ENCODE results near the gene CMTR1.
"Not testable (repeated sequence)": the region's sequence is repeated elsewhere in the genome, so short reads cannot be mapped to it uniquely, and the experiment has no call there.

The CMTR1 gene

GRCh38 chr6:37490536-37491170 lies 57.6 kb downstream of the CMTR1 start:
- in situ Hi-C loops (cut with HindIII; ENCODE audit: low sequenced_read_pairs): no loop called here

GRCh38 chr6:37491171-37491829 lies 58.3 kb downstream of the CMTR1 start:
- in situ Hi-C loops (cut with HindIII; ENCODE audit: low sequenced_read_pairs): no loop called here

GRCh38 chr6:37491830-37492208 lies 58.8 kb downstream of the CMTR1 start:
- in situ Hi-C loops (cut with HindIII; ENCODE audit: low sequenced_read_pairs): no loop called here

GRCh38 chr6:37492236-37492972 lies 59.4 kb downstream of the CMTR1 start:
- in situ Hi-C loops (cut with HindIII; ENCODE audit: low sequenced_read_pairs): no loop called here

DNA sequence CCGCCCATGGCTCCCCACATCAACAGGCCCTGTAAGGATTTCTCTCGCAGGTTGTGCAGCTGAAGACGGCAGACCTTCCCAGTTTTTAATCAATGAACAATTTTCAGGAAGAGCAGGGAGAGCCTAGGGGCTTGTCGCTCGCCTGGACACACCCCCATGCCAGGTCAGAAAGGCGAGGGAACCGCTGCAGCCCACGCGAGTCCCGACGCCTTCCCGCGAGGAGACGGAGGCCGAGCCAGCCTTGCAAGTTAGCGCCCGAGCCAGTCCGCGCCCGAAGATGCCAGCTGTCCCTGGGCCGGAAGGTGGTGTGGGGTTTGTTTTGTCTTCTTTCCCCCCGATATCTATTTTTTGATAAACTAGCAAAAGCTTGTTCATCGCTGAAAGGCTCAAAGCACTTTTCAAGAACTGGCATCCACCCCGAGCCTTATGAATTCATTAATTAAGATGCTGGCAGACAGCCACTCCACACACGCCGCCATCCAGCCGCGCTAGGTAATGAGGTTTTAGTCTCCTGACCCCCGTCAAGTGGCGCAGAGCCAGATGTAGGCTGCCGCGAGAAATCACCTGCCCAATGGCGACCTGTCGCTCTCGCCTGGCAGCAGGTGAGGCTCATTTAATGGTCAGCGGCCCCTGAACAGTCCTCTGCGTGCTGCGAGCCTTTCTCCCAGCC lies 60.1 kb downstream of the CMTR1 start:
- in situ Hi-C loops (cut with HindIII; ENCODE audit: low sequenced_read_pairs): no loop called here

DNA sequence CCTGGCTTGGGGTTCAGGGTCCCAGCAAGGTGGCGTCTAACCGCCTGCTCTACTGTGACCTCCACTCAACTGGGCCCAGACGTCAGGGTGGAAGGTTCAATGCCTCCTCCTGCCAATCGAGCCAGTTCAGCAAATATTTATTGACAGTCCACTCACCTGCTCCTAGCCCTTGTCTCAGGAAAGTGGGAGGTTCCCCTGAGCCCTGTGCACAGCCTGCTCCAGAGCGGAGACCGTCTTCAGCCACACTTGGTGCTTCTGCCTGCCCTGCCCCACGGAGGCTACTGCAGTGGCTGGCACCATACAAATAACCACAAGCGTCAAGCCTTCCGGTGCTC lies 60.6 kb downstream of the CMTR1 start:
- in situ Hi-C loops (cut with HindIII; ENCODE audit: low sequenced_read_pairs): no loop called here

- in situ Hi-C loops (cut with HindIII; ENCODE audit: low sequenced_read_pairs): no loop called here
These were observed 62.4 kb downstream of the CMTR1 start for GRCh38 chr6:37495244-37495934.

DNA sequence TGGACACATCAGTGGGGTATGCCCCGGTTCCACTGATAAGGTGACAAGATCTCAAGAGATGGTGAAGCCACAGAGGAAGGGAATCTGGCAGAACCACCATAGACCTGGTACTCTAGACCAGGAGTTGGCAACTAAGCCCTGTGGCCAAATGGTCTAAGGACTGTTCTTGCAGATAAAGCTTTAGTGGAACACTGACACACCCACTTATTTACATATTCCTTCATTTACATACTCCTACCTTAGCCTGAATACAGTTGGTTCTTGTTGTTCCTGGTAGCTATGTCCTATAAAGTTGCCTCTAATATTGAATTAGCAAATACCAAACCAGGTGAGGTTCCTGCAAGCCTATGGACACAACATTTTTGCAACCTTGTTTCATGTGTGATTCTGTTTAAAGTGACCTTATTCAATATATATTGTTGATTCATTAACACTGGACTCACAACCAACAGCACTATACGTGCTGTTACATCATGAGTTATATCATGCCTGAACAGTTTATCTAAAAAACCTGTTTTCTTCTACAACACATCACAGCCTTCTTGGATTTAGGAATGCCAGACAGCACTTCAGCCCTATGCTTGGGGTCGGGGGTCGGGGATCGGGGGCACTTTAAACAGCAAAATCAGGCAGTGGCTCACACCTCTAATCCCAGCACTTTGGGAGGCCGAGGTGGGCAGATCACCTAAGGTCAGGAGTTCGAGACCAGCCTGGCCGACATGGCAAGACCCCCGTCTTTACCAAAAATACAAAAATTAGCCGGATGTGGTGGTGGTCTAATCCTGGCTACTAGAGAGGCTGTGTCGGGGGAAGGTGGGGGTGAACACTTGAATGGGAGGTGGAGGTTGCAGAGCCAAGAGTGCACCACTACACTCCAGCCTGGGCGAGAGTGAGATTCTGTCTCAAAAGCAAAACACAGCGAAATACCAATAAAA lies 64.2 kb downstream of the CMTR1 start:
- in situ Hi-C loops (cut with HindIII; ENCODE audit: low sequenced_read_pairs): no loop called here

GRCh38 chr6:37499433-37500293 lies 66.6 kb downstream of the CMTR1 start, which contains the start of gene CCDC167:
Gene CCDC167, minus strand, starts transcription at chr6:37499893. Its CDS starts 30 bp downstream, at chr6:37499863.
- in situ Hi-C loops (cut with HindIII; ENCODE audit: low sequenced_read_pairs): no loop called here

GRCh38 chr6:37500294-37500608 lies 67.2 kb downstream of the CMTR1 start:
- in situ Hi-C loops (cut with HindIII; ENCODE audit: low sequenced_read_pairs): no loop called here

DNA sequence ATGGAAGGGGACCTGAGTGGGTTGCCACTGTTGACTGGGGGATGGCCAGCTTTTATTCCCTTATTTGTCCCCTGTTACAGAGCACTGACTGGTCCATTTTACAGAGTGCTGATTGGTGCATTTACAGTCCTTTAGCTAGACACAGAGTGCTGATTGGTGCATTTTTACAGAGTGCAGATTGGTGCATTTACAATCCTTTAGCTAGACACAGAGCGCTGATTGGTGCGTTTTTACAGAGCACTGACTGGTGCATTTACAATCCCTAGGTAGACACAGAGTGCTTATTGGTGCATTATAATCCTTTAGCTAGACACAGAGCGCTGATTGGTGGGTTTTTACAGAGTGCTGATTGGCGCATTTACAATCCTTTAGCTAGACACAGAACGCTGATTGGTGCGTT lies 67.9 kb downstream of the CMTR1 start:
- in situ Hi-C loops (cut with HindIII; ENCODE audit: low sequenced_read_pairs): not testable (repeated sequence)

DNA sequence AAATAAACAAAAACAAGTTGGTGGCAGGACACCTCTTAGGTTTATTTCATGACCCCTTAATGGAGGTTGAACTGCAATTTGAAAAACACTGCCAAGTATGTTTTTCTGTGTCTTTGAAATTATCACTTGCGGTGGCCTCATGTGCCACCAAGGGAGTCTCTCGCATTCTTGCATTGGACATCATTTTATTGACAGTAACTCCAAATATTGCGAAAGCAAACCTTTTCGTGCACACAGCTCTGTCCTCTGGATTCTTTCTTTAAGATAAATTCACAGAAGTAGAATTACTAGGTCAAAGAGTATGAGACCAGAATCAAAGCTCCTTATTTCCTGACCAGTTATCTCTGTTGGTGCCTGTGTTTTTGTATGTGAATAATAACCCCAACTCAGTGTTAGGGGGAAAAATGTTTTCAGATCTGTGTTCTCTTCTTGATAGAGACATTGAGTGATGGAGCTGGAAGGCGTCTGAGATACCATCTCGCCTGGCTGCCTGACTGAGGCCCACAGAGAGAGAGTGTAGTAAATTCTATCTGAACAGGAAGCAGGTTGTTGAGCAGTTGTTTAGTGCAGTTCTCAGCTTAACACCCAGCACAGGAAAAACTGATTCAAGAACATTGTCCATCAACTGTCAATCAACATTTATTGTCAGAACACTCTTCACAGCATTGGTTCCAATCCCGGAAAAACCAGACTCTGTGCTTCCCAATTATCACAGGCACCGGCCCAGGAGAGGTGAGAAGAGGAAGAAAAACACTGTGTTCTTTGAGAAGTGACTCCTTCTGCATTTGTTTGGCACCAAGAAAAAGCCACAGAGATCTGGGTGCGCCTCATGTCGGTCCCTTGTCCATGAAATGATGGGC lies 68.8 kb downstream of the CMTR1 start:
- in situ Hi-C loops (cut with HindIII; ENCODE audit: low sequenced_read_pairs): no loop called here

- in situ Hi-C loops (cut with HindIII; ENCODE audit: low sequenced_read_pairs): no loop called here
These were observed 69.8 kb downstream of the CMTR1 start for GRCh38 chr6:37502703-37503291.

DNA sequence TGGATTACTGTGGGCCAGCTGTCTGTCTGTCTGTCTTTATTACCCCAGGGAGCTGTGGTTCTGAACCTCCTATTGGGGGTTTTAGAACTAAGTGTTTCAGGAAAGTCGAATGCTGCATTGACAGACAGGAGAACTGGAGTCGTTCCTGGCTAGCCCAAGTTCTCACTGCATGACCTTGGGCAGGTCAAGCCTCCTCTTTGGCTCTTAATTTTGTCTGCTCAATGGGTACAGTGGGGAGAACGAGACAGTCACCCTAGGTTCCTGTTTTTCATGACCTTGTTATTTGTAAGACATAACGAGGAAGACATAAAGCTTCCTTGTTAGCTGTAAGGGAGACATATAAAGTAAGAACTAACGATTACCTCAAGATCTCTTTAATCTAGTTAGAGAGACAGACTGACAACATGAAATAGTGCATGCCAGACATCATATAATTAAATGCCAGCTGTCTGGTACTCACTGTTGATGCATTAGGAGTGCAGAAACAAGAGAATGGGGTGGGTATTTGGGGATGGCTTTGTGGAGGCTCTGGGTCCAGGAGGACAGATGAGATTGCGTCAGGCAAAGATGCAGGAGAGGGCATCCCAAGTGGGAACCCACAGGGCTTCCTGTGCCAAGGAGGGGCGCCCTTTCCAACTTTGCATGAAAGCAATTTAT lies 70.4 kb downstream of the CMTR1 start:
- in situ Hi-C loops (cut with HindIII; ENCODE audit: low sequenced_read_pairs): no loop called here

- in situ Hi-C loops (cut with HindIII; ENCODE audit: low sequenced_read_pairs): no loop called here
These were observed 71.0 kb downstream of the CMTR1 start for GRCh38 chr6:37504024-37504423.

GRCh38 chr6:37506479-37506878 lies 73.5 kb downstream of the CMTR1 start:
- in situ Hi-C loops (cut with HindIII; ENCODE audit: low sequenced_read_pairs): loop anchor here (5.0 kb wide), 1 partner anchor 41 kb away; no protein-coding TSS in a partner anchor

- in situ Hi-C loops (cut with HindIII; ENCODE audit: low sequenced_read_pairs): loop anchor here (5.0 kb wide), 1 partner anchor 40 kb away; no protein-coding TSS in a partner anchor
These were observed 74.1 kb downstream of the CMTR1 start for GRCh38 chr6:37507077-37507476.

Measured in DLD1 (cell line).